BJ (cell line): ENCODE results near the gene RPS6KA2. TPM values are rescaled to one million over a fixed set of nuclear protein-coding genes. Genes with fewer than 3 reads are reported as not detected.

Experiments used
- CTCF ChIA-PET: fragments of 350-600 bp; formaldehyde crosslinking; extraction: SDS; loops from one replicate; lab custom pipeline; 2021; ENCODE audit warnings: antibody characterized with exemption, inconsistent platforms; lab: Yijun Ruan, JAX
- POLR2A ChIA-PET: fragments of 300-600 bp; sonication (Branson Sonifier 250); formaldehyde crosslinking; extraction: SDS; loops from one replicate; lab custom pipeline; 2021; ENCODE audit warnings: antibody characterized with exemption; lab: Charles Lee
- DNase-seq: peaks from one replicate; pipeline ENCODE4 v3.0.0-alpha.2; 2011; ENCODE audit warnings: low read depth
- H3K27me3 ChIP-seq: 2 replicates; pipeline ENCODE4 v1.6.0; 2011; ENCODE audit warnings: low read length; ENCODE audit not compliant: control insufficient read depth, insufficient read depth
- H3K36me3 ChIP-seq: 2 replicates; pipeline ENCODE4 v1.5.1; 2011; ENCODE audit warnings: low read length; ENCODE audit not compliant: control insufficient read depth, insufficient read depth
- H3K4me3 ChIP-seq: 2 replicates; pipeline ENCODE4 v1.5.1; 2011; ENCODE audit warnings: low read depth, mild to moderate bottlenecking, control low read depth, low read length
- CTCF ChIP-seq: IDR thresholded peaks from 2 replicates; pipeline ENCODE4 v1.5.1; 2011; ENCODE audit warnings: low read depth, mild to moderate bottlenecking, control low read depth, inconsistent platforms, low read length, moderate library complexity; ENCODE audit not compliant: insufficient read depth
- polyA plus RNA-seq: library from polyadenylated mRNA; depleted of rRNA; stranded (reverse); fragments of >200 nt; gene quantifications from 2 replicates; pipeline ENCODE4 v1.2.3, GENCODE V29; 2011

The RPS6KA2 gene
- polyA plus RNA-seq, 1 experiment, result 80.8 TPM

- CTCF ChIA-PET, result interaction anchor here (0.6 to 1.5 kb wide), 3 partner anchors 20 to 106 kb away, joined by 3 to 4 read pairs (median 4); no protein-coding TSS in a partner anchor
- peaks cover 2% of the 10 kb centered on the region; the same call in 1 of the 2 replicates for H3K36me3 ChIP-seq
- TF ChIP-seq CTCF, result no peak
- no peaks in the 10 kb centered on the region for H3K27me3 ChIP-seq
- DNase-seq, result no peak
- POLR2A ChIA-PET, result no interaction called here
- no peak overlapping the region for H3K4me3 ChIP-seq
These were observed 6.5 kb downstream of the RPS6KA2 start for GRCh38 chr6:166620478-166621113.

GRCh38 chr6:166619912-166620311, 7.1 kb downstream of the RPS6KA2 start:
- Histone ChIP-seq H3K36me3 (peaks cover 2% of the 10 kb centered on the region; the same call in 1 of the 2 replicates), H3K4me3 (no peak overlapping the region), H3K27me3 (no peaks in the 10 kb centered on the region)
- DNase-seq, result peak; percentile 98
- ChIA-PET CTCF (interaction anchor here (1.3 kb wide), 1 partner anchor 19 kb away, joined by 3 read pairs; no protein-coding TSS in a partner anchor), POLR2A (no interaction called here)
- TF ChIP-seq CTCF, result no peak

- peaks cover 2% of the 10 kb centered on the region; the same call in 1 of the 2 replicates for H3K36me3 ChIP-seq
- no peak for TF ChIP-seq CTCF
- H3K4me3 ChIP-seq, result no peak overlapping the region
- ChIA-PET POLR2A (no interaction called here), CTCF (interaction anchor here (1.9 kb wide), 1 partner anchor 20 kb away, joined by 6 read pairs; no protein-coding TSS in a partner anchor)
- no peaks in the 10 kb centered on the region for H3K27me3 ChIP-seq
- DNase-seq, result no peak
These were observed 7.9 kb downstream of the RPS6KA2 start for GRCh38 chr6:166618866-166619761.

GRCh38 chr6:166618251-166618650, 8.8 kb downstream of the RPS6KA2 start:
- no peak for DNase-seq
- H3K4me3 ChIP-seq, result no peak overlapping the region
- no peaks in the 10 kb centered on the region for H3K27me3 ChIP-seq
- no peak for TF ChIP-seq CTCF
- ChIA-PET POLR2A (no interaction called here), CTCF (interaction anchor here (1.9 kb wide), 1 partner anchor 20 kb away, joined by 6 read pairs; no protein-coding TSS in a partner anchor)
- H3K36me3 ChIP-seq, result peaks cover 2% of the 10 kb centered on the region; the same call in 1 of the 2 replicates

GRCh38 chr6:166617359-166617758, 9.7 kb downstream of the RPS6KA2 start:
- ChIA-PET POLR2A (no interaction called here), CTCF (interaction anchor here (0.7 kb wide), 1 partner anchor 16 kb away, joined by 3 read pairs; no protein-coding TSS in a partner anchor)
- Histone ChIP-seq H3K27me3 (no peaks in the 10 kb centered on the region), H3K4me3 (no peak overlapping the region), H3K36me3 (peaks cover 2% of the 10 kb centered on the region; the same call in 1 of the 2 replicates)
- no peak for TF ChIP-seq CTCF
- DNase-seq, result no peak
